ACC112 (cell line): ENCODE data around the gene ANXA2.

Experiments
- H2AFZ ChIP-seq: fragments of 200-600 bp; sonication (generic); one replicate; pipeline ENCODE4 v1.6.0; 2017; ENCODE audit warnings: antibody characterized with exemption, low read length; ENCODE audit not compliant: unreplicated experiment
- H3K27ac ChIP-seq: fragments of 200-600 bp; sonication (generic); 2 replicates; pipeline ENCODE4 v1.5.1; 2014; ENCODE audit warnings: low read depth, mild to moderate bottlenecking, antibody characterized with exemption, low read length, moderate library complexity
- H3K27me3 ChIP-seq: fragments of 200-600 bp; sonication (generic); 2 replicates; pipeline ENCODE4 v1.6.1; 2014; ENCODE audit warnings: mild to moderate bottlenecking, antibody characterized with exemption, low read length, moderate library complexity, mixed read lengths; ENCODE audit not compliant: insufficient read depth
- H3K36me3 ChIP-seq: fragments of 200-600 bp; sonication (generic); 2 replicates; pipeline ENCODE4 v1.6.1; 2016; ENCODE audit warnings: mild to moderate bottlenecking, antibody characterized with exemption, low read length, moderate library complexity, mixed read lengths; ENCODE audit not compliant: insufficient read depth
- H3K4me1 ChIP-seq: fragments of 200-600 bp; sonication (generic); one replicate; pipeline ENCODE4 v1.6.1; 2016; ENCODE audit warnings: low read length, mixed read lengths; ENCODE audit not compliant: insufficient read depth, unreplicated experiment, control insufficient read depth
- H3K4me3 ChIP-seq: fragments of 200-600 bp; sonication (generic); 2 replicates; pipeline ENCODE4 v1.5.1; 2014; ENCODE audit warnings: mild to moderate bottlenecking, low read depth, low read length
- H3K79me2 ChIP-seq: fragments of 200-600 bp; sonication (generic); one replicate; pipeline ENCODE4 v1.6.0; 2016; ENCODE audit warnings: low read length; ENCODE audit not compliant: control insufficient read depth, unreplicated experiment, insufficient read depth

Gene ANXA2

DNA sequence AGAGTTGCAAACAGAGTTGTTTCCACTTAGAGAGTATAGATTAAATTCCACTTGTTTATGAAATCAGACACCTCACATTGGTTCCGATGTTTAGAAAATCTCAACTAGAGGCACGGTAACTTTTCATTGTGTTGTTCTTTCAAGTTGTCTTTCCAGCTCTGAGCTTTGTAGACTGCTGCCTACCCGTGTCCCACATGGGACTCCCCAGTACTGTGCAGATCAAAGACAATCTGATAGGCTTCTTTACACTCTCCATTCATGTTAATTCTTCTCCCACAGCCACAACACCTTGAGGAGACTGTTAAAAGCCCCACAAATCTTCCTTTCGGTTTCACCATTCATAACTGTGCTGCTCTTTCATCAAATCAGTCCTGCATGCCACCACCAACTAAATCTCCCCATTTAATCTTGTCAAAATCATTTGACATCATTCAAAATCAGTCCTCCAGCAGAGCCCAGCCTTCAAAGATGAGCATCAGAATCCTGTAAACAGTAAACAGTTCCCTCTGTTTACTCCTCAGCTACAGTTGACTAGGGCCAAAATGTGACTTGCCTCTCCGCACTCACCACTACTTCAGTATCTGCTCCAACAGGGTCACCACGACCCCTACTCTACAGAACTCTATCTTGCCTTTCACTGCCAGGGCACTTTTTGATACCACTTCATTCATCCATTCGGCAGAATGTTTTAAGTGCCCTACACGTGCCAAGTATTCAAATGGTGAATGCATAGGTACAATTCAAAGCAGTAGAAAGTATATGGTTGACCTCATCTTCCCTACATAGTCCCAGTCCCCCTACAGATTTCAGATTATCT, 8.3 kb downstream of the ANXA2 start:
- peak overlapping the region; percentile 98 for H3K27ac ChIP-seq

DNA sequence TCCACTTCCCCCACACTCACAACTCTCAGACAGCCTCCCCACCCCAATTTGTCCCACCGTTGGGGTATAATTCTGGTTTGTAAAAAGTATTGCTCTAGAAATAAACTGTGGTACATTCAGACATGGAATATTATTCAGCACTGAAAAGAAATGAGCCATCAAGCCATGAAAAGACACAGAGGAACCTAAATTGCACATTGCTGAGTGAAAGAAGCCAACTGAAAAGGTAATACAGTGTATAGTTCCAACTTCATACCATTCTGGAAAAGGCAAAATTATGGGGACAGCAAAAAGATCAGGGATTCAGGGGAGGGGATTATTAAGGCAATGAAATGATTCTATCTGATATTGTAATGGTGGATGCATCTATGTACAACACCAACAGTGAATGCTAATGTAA, 10.5 kb downstream of the ANXA2 start:
- H3K27ac ChIP-seq: peak overlapping the region; percentile 56
- no peak overlapping the region for H2AFZ ChIP-seq
- peaks cover 86% of the 10 kb centered on the region for H3K4me1 ChIP-seq
- H3K36me3 ChIP-seq: peaks cover 64% of the 10 kb centered on the region
- no peaks in the 10 kb centered on the region for H3K27me3 ChIP-seq
- H3K4me3 ChIP-seq: peak overlapping the region; percentile 34
- H3K79me2 ChIP-seq: peaks cover 98% of the 10 kb centered on the region

More for the DNA sequence above, 8.3 kb downstream of the ANXA2 start:
- Histone ChIP-seq H3K27me3 (no peaks in the 10 kb centered on the region), H3K36me3 (peaks cover 53% of the 10 kb centered on the region), H3K79me2 (peaks cover 95% of the 10 kb centered on the region), H2AFZ (no peak overlapping the region), H3K4me1 (peaks cover 78% of the 10 kb centered on the region), H3K4me3 (peak overlapping the region; percentile 95)

DNA sequence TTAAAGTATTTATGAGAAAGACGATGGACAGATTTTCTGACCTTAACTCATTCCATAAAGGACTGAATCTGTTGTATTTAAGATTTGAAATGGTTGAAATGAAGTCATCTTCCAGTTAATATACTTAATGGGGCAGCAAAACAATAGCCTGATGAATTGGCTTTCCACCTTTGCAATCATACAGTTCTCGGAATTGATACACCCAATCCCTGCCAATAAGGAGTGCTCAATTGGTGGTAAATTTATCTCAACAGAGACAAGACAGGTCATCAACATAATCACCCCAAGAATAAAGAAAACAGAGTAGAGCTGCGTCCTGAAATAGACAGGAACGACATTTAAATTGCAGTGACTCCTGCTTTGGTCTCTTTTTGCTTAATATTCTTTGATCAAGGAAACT, 11.2 kb downstream of the ANXA2 start:
- Histone ChIP-seq H2AFZ (no peak overlapping the region), H3K4me1 (peaks cover 86% of the 10 kb centered on the region), H3K36me3 (peaks cover 64% of the 10 kb centered on the region), H3K27me3 (no peaks in the 10 kb centered on the region), H3K79me2 (peaks cover 97% of the 10 kb centered on the region), H3K4me3 (peak overlapping the region; percentile 34), H3K27ac (peak overlapping the region; percentile 56)

DNA sequence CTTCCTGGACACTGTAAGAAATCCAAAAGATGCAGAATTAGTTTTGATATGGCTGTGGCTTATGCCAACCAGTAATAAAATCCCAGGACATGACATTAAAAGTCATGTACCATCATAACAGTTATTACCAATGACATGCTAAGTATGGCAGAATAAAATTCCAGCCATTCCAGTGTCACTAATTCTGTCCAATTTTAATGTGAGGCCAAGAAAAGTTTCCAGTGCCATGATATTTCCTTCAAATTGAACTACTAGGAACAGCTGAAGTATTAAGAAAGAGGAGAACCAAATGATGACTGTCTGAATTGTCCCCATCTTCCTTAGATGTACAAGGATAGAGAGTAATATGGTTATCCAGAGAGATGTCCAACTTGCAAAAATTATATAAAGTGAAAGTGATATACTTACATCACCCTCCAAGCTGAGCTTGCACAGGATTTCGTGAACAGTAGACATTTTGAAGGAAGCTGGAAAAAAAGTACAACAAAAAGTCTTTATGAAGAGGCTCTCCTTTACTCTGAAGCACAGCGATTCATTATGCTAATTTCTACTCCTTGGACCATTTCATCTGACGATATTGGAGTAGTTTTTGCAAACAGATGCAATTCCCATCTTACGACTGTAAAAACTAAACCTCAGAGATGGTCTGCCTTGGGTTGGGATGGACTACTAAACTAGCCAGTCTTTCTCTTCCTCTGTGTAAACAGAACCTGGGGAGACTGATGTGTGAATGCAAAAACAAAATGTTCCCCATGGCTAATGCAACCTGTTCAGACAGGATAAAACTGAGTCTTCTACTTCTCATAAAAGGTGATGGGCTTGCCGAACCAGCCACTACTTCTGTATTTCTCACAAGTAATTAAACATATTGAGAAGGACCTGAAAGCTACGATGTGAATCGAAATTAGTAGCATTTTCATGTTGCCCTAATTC, 11.9 kb downstream of the ANXA2 start:
- peaks cover 87% of the 10 kb centered on the region for H3K4me1 ChIP-seq
- H3K4me3 ChIP-seq: peak overlapping the region; percentile 34
- no peaks in the 10 kb centered on the region for H3K27me3 ChIP-seq
- H3K27ac ChIP-seq: peak overlapping the region; percentile 56
- H3K36me3 ChIP-seq: peaks cover 70% of the 10 kb centered on the region
- no peak overlapping the region for H2AFZ ChIP-seq
- peaks cover 97% of the 10 kb centered on the region for H3K79me2 ChIP-seq

DNA sequence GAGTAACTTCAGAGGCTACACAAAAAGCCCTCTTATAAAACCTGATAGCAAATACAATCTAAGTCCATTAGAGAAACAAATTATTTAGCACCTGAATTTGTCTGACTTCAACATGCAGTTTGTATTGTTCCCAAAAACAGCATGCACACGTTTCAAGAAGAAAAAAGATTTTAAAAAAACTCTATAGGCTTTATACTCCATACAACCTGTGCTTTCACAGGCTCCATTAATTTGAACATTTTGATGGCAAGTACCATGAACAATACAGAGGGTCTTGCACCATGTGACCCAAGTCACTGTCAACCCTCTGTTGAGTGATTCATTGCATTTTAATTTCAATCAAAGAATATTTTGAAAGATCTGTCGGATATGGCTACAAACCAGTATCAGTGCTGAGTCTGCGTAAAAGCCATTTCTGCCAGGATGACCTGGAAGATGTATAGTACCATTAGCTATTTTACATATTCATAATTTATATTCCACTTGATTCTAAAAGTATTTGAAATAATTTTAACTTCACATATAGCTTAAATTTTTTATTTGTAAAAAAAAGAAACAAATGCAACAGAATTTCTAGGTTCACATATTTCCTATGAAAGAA, 13.2 kb downstream of the ANXA2 start:
- H2AFZ ChIP-seq: no peak overlapping the region
- no peaks in the 10 kb centered on the region for H3K27me3 ChIP-seq
- H3K27ac ChIP-seq: peak overlapping the region; percentile 98
- H3K4me3 ChIP-seq: peak overlapping the region; percentile 22
- H3K36me3 ChIP-seq: peaks cover 68% of the 10 kb centered on the region
- H3K79me2 ChIP-seq: peaks cover 94% of the 10 kb centered on the region
- H3K4me1 ChIP-seq: peaks cover 86% of the 10 kb centered on the region

DNA sequence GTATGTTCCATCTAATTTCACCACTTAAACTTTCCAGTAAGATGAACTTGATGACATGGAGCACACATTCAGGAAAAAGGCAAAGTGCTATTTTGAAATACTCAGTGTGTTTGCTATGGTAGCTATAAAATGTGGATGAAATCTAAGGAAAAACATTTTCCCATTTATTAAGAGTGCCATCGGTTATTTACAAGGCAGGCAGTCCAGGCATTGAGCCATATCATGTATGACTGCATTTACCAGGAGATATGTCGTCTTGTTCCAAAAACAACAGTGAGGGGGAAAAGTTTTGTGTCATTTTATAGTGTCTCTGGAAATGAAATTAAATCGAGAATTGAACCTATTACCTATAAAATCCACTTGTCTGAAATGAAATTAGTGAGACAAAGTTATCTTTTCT, 13.7 kb downstream of the ANXA2 start:
- H3K4me3 ChIP-seq: peak overlapping the region; percentile 22
- H3K27me3 ChIP-seq: no peaks in the 10 kb centered on the region
- no peak overlapping the region for H2AFZ ChIP-seq
- peaks cover 69% of the 10 kb centered on the region for H3K36me3 ChIP-seq
- H3K79me2 ChIP-seq: peaks cover 93% of the 10 kb centered on the region
- peaks cover 86% of the 10 kb centered on the region for H3K4me1 ChIP-seq
- peak overlapping the region; percentile 98 for H3K27ac ChIP-seq

DNA sequence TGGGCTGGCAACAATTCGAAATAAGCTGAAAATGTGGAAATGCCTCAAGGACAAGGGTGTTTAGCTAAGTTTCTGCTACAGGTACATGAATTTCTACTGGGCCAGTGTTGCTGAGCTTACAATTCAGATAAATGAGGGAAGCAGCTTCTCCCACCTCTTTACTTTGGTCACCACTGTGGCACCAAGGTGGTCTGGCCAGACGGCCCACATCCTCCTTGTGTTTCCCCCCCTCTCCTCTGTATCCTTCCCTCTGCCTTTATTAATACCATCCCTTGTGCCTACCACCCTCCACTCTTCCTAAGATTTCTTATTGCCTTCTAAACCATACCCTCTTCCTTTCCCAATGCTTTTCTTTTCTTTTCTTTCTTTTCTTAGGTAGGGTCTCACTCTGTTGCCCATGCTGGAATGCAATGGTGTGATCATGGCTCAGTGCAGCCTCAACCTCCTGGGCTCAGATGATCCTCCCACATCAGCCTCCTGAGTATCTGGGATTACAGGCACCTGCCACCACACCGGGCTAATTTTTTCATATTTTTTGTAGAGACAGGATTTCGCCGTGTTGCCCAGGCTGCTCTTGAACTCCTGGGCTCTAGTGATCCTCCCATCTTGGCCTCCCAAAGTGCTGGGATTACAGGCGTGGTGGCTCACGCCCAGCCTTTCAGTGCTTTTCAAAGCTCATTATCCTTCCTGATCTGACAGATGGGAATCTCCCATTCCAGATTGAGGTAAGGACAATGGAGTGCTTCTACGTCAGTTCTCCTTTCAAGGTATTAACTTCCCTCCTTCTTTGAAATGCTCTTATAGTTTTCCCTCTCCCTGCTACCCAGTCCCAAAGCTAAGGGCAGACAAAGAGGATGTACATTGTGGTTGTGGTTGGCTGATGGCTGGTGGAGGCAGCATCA, 14.8 kb downstream of the ANXA2 start:
- H3K4me1 ChIP-seq: peaks cover 91% of the 10 kb centered on the region
- H3K36me3 ChIP-seq: peaks cover 69% of the 10 kb centered on the region
- no peaks in the 10 kb centered on the region for H3K27me3 ChIP-seq
- H3K4me3 ChIP-seq: no peak overlapping the region
- H3K27ac ChIP-seq: peak overlapping the region; percentile 98
- H3K79me2 ChIP-seq: peaks cover 89% of the 10 kb centered on the region
- H2AFZ ChIP-seq: no peak overlapping the region

DNA sequence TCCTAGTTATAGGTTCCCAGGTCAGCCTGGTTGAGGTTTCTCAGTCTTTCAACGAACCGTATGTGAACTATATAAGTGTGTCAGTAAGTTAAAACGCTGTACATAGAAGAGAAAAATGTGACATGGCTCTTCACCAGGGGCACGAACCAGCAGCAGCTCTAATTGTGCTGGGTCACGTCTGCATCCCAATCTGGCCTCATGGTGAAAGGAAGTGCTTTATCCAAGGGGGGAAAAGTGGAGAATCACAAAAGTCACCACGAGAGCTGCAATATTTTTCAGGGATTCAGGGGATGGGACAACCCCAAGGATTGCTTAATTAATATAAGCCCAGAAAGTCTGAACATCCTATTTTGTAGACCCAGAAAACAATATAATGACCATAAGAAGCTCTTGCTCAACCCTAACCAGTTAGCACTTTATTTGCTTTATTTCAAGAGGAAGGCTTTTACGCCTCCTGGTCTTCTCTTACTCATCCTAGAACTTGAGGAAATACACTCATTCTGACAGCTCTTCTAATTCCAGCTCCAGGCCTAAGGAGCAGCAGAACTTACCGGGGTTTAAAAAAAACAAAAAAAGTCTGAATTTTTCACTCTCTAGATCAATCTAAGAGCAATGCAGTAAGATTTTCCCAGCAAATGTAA, 16.5 kb downstream of the ANXA2 start:
- peak overlapping the region; percentile 98 for H3K27ac ChIP-seq
- H3K79me2 ChIP-seq: peaks cover 88% of the 10 kb centered on the region
- H3K4me1 ChIP-seq: peaks cover 93% of the 10 kb centered on the region
- peak overlapping the region; percentile 40; the same call in 1 of the 2 replicates for H3K4me3 ChIP-seq
- H2AFZ ChIP-seq: no peak overlapping the region
- no peaks in the 10 kb centered on the region for H3K27me3 ChIP-seq
- peaks cover 69% of the 10 kb centered on the region for H3K36me3 ChIP-seq

DNA sequence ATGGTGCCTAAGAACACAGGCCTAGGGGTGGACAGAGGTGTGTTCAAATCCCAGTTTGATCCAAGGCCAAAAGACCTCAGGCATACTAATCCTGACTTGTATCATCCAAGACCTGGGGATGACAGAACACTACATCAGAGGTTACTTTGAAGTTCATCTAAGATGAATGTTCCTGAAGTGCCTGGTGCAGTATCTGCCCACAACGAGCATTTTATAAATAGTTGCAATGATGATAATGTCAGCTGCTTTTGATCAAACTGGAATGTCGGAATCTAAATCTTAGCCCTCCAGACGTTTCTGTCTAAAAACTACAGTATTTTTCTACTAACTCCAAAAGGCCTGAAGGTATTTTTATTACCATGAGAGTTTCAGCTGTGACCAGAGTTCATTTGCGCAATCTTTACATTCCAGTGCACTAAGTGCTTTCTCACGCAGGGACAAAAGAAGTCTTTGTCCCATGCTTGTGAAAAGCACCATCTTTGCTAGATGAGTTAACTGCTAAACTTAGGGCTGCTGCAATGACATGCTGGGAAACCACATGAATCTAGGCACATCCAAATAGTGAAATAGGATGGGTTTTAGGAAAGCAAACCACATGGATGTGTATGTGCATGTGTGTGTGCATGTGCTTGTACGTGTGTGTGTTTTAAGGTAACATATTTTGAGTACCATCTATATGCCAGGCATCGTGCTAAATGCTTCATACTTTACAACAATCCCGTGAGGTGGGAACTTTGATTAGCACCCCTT, 18.1 kb downstream of the ANXA2 start:
- Histone ChIP-seq H3K4me1 (peaks cover 95% of the 10 kb centered on the region), H3K4me3 (peak overlapping the region; percentile 26; the same call in 1 of the 2 replicates), H3K27ac (peak overlapping the region; percentile 98), H2AFZ (no peak overlapping the region), H3K27me3 (no peaks in the 10 kb centered on the region), H3K36me3 (peaks cover 69% of the 10 kb centered on the region), H3K79me2 (peaks cover 86% of the 10 kb centered on the region)
